Measurements from ENCODE around the gene NPAS3.

DNA sequence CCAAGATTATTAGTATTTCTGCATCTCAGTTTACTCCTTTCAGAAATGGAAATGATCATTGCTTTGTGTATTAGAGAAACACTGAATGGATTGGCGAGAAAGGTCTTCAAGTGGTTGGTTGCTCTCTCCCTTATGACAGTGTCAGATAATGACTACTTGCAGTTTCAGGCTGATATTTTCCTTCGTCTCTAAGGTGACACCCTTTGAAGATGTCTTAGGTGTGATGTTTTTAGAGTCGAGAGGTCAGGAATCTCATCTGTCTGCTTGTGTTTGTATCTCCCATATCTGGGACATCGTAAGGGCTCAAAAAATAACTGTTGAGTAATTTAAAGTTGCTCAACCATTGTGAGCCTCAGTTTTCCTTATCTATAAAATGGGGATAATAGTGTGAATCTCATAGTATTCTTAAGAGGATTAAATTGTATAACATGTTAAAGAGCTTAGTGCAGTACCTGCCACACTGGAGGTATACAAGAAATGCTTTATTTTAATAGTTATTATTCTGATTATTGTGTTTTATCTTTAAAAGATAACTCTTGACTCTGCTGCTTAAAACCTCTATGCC lies 40.1 kb downstream of the NPAS3 start:
- TF ChIP-seq, protein P1, sequence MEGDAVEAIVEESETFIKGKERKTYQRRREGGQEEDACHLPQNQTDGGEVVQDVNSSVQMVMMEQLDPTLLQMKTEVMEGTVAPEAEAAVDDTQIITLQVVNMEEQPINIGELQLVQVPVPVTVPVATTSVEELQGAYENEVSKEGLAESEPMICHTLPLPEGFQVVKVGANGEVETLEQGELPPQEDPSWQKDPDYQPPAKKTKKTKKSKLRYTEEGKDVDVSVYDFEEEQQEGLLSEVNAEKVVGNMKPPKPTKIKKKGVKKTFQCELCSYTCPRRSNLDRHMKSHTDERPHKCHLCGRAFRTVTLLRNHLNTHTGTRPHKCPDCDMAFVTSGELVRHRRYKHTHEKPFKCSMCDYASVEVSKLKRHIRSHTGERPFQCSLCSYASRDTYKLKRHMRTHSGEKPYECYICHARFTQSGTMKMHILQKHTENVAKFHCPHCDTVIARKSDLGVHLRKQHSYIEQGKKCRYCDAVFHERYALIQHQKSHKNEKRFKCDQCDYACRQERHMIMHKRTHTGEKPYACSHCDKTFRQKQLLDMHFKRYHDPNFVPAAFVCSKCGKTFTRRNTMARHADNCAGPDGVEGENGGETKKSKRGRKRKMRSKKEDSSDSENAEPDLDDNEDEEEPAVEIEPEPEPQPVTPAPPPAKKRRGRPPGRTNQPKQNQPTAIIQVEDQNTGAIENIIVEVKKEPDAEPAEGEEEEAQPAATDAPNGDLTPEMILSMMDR (IDR thresholded peaks at IDR 0.05): no peak
- no peak for TF ChIP-seq EZH2phosphoT487 (IDR thresholded peaks at IDR 0.05)
